SU-DHL-6 (cell line): ENCODE results near the gene CCDC27.

Source experiments
- H2AFZ ChIP-seq: fragments of 200-600 bp; sonication (generic); 2 replicates; pipeline ENCODE4 v1.6.1; 2014; ENCODE audit warnings: low read depth, mild to moderate bottlenecking, moderate library complexity, mixed read lengths, antibody characterized with exemption, low read length; ENCODE audit not compliant: severe bottlenecking
- H3F3A ChIP-seq: fragments of 200-600 bp; shearing (Covaris generic); 2 replicates; pipeline ENCODE4 v1.6.0; 2016; ENCODE audit warnings: antibody characterized with exemption, mild to moderate bottlenecking; ENCODE audit not compliant: insufficient read depth
- H3K27ac ChIP-seq: fragments of 200-600 bp; sonication (generic); 2 replicates; pipeline ENCODE4 v1.5.1; 2016; ENCODE audit warnings: low read depth, mild to moderate bottlenecking, low read length, moderate library complexity, mixed read lengths
- H3K27me3 ChIP-seq: fragments of 200-600 bp; sonication (generic), shearing (Covaris generic); 2 replicates; pipeline ENCODE4 v1.6.0; 2014; ENCODE audit warnings: mild to moderate bottlenecking, low read length
- H3K36me3 ChIP-seq: fragments of 200-600 bp; sonication (generic); 2 replicates; pipeline ENCODE4 v1.6.1; 2014; ENCODE audit warnings: mild to moderate bottlenecking, low read length, mixed read lengths
- H3K4me2 ChIP-seq: fragments of 300-600, 200-600 bp; shearing (Covaris generic), sonication (generic); 2 replicates; pipeline ENCODE4 v1.6.0; 2014; ENCODE audit warnings: low read length, low read depth, mild to moderate bottlenecking; ENCODE audit not compliant: poor library complexity, severe bottlenecking
- H3K4me3 ChIP-seq: fragments of 200-600 bp; sonication (generic); 2 replicates; pipeline ENCODE4 v1.5.1; 2014; ENCODE audit warnings: antibody characterized with exemption, low read length, mild to moderate bottlenecking, mixed read lengths; ENCODE audit not compliant: insufficient read depth, poor library complexity, severe bottlenecking
- H3K79me2 ChIP-seq: fragments of 200-600 bp; sonication (generic); 2 replicates; pipeline ENCODE4 v1.6.1; 2014; ENCODE audit warnings: mild to moderate bottlenecking, low read length, moderate library complexity; ENCODE audit not compliant: insufficient read depth
- H3K9ac ChIP-seq: fragments of 200-600 bp; sonication (generic); 2 replicates; pipeline ENCODE4 v1.7.0; 2014; ENCODE audit warnings: mild to moderate bottlenecking, low read length
- H3K9me2 ChIP-seq: fragments of 200-600 bp; sonication (generic); replicated peaks from 2 replicates; pipeline ENCODE4 v1.6.1; 2014; ENCODE audit warnings: low read length; ENCODE audit not compliant: insufficient read depth
- H3K9me3 ChIP-seq: fragments of 200-600 bp; sonication (generic); 2 replicates; pipeline ENCODE4 v1.6.1; 2014; ENCODE audit warnings: low read length, mixed read lengths; ENCODE audit not compliant: insufficient read depth
- H4K20me1 ChIP-seq: fragments of 200-600 bp; sonication (generic); 2 replicates; pipeline ENCODE4 v1.6.1; 2014; ENCODE audit warnings: low read depth, mild to moderate bottlenecking, antibody characterized with exemption, low read length, moderate library complexity, mixed read lengths
- EZH2phosphoT487 ChIP-seq: fragments of 200-600 bp; sonication (generic), shearing (Covaris generic); conservative IDR thresholded peaks from 2 replicates; pipeline ENCODE4 v1.6.1; 2018; ENCODE audit warnings: mild to moderate bottlenecking, antibody characterized with exemption, low read length, moderate library complexity, mixed read lengths
- TF ChIP-seq, protein P1 (sequence below): fragments of 200-600 bp; sonication (generic); IDR thresholded peaks from one replicate; pipeline ENCODE4 v1.5.1; 2017; ENCODE audit warnings: antibody characterized with exemption, mild to moderate bottlenecking, low read length, moderate library complexity; ENCODE audit not compliant: insufficient read depth, poor library complexity, severe bottlenecking

The CCDC27 gene

DNA sequence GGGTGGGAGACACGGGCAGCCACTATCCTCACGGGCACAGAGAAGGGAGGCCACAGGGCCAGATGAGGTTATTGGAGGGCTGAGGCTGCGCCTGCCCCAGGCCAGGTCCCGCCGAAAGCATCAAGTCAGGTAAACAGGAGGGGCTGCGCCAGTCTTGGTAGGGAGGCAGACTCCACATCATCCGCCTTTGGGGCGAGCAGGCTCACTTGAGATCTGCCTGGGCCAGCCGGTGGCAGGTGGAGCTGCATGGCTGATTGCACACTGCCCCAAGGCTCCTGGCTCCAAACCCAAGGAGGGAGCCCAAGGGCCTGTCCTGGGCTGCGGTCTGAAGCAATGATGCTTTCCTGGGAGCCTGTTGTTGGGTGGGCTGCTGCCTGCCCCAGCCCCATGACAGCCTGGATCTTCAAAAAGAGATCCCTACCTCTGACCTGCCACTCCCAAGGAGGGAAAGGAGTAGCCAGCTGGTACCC is 24.9 kb downstream of the CCDC27 start:
- Histone ChIP-seq H3K27me3 (no peaks in the 10 kb centered on the region), H3F3A (no peaks in the 10 kb centered on the region), H3K79me2 (no peaks in the 10 kb centered on the region), H3K36me3 (no peaks in the 10 kb centered on the region), H3K9me2 (no peaks in the 10 kb centered on the region), H2AFZ (no peak overlapping the region), H3K9ac (no peak overlapping the region), H3K4me2 (no peak overlapping the region), H4K20me1 (no peaks in the 10 kb centered on the region), H3K27ac (no peak overlapping the region), H3K9me3 (no peaks in the 10 kb centered on the region), H3K4me3 (no peak overlapping the region)
- TF ChIP-seq, protein P1, sequence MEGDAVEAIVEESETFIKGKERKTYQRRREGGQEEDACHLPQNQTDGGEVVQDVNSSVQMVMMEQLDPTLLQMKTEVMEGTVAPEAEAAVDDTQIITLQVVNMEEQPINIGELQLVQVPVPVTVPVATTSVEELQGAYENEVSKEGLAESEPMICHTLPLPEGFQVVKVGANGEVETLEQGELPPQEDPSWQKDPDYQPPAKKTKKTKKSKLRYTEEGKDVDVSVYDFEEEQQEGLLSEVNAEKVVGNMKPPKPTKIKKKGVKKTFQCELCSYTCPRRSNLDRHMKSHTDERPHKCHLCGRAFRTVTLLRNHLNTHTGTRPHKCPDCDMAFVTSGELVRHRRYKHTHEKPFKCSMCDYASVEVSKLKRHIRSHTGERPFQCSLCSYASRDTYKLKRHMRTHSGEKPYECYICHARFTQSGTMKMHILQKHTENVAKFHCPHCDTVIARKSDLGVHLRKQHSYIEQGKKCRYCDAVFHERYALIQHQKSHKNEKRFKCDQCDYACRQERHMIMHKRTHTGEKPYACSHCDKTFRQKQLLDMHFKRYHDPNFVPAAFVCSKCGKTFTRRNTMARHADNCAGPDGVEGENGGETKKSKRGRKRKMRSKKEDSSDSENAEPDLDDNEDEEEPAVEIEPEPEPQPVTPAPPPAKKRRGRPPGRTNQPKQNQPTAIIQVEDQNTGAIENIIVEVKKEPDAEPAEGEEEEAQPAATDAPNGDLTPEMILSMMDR, result no peak
- no peak for TF ChIP-seq EZH2phosphoT487

DNA sequence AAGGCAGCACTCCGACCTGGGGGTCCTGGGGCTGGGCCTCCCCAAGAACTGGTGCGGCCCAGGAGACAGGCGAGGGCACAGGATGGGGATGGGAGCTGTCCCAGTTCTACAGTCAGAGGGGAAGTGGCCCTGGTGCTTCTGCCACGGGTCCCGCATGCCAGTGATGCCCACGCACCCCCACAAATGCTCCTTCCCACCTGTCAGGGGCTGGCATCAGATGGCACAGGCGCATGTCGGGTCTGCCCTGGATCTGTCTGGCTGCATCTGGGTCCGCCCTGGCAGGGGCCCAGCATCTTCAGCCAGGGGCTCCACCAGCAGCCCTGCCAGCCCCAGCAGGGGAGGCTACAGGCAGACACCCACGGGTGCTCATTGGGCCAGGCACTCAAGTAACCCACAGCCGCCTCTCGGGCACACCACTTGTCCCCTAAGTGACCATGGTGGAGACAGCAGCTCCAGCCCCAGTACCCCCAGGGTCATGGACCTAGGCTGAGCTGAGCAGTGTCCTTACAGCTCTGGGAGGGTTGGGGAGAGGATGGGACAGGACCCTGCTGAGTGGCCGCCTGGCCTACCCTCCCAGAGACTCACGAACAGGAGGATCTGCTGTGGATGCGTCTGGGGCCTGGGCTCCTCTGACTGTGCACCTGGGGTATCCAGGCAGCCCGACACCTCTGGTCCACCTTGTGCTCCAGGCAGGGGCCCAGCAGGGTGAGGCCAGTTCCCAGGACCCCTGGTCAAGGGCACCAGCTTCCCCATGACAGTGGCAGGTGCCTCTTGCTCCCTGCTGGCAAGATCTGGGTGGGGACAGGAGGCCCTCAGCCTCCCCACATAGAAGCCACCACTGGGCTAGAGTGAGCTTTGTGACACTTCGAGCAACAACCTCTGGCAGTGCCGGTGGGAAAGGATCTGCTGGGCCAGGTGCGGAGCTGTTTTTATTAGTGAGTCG is 25.7 kb downstream of the CCDC27 start:
- TF ChIP-seq EZH2phosphoT487, result no peak
- TF ChIP-seq, protein P1, result no peak
- Histone ChIP-seq H3K9me3 (no peaks in the 10 kb centered on the region), H4K20me1 (no peaks in the 10 kb centered on the region), H2AFZ (no peak overlapping the region), H3K4me2 (no peak overlapping the region), H3K4me3 (no peak overlapping the region), H3K27me3 (no peaks in the 10 kb centered on the region), H3K27ac (no peak overlapping the region), H3K79me2 (no peaks in the 10 kb centered on the region), H3K9me2 (no peaks in the 10 kb centered on the region), H3F3A (no peaks in the 10 kb centered on the region), H3K9ac (no peak overlapping the region), H3K36me3 (no peaks in the 10 kb centered on the region)

- Histone ChIP-seq H3K9me2 (no peaks in the 10 kb centered on the region), H3K36me3 (no peaks in the 10 kb centered on the region), H3F3A (no peaks in the 10 kb centered on the region), H3K27ac (no peak overlapping the region), H3K4me2 (no peak overlapping the region), H3K9me3 (no peaks in the 10 kb centered on the region), H3K27me3 (no peaks in the 10 kb centered on the region), H3K4me3 (no peak overlapping the region), H3K79me2 (no peaks in the 10 kb centered on the region), H3K9ac (no peak overlapping the region), H2AFZ (no peak overlapping the region), H4K20me1 (no peaks in the 10 kb centered on the region)
- TF ChIP-seq, protein P1, result no peak
- TF ChIP-seq EZH2phosphoT487, result no peak
Measured at GRCh38 chr1:3778590-3779264, 26.5 kb downstream of the CCDC27 start.
